H1 (cell line): ENCODE measurements around the gene SYF2. TPM values are rescaled to one million over a fixed set of nuclear protein-coding genes. Genes with fewer than 3 reads are reported as not detected.

Experiments
- EP300 ChIP-seq, 2 experiments: IDR thresholded peaks; 1 replicate in 1 of 2; 2 replicates in 1 of 2; pipeline ENCODE4 v1.6.1; 2011 to 2012; ENCODE audit warnings: low read depth in 2 of 2, low read length in 2 of 2, mild to moderate bottlenecking in 2 of 2, borderline replicate concordance in 1 of 2, inconsistent platforms in 1 of 2, moderate library complexity in 1 of 2
- NRF1 ChIP-seq: IDR thresholded peaks from 2 replicates; pipeline ENCODE4 v1.6.1; 2011; ENCODE audit warnings: mild to moderate bottlenecking, low read depth, low read length, improper control_type of control experiment
- POLR2AphosphoS5 ChIP-seq: IDR thresholded peaks from 2 replicates; pipeline ENCODE4 v1.6.1; 2011; ENCODE audit warnings: low read depth, low read length
- RAD21 ChIP-seq, 2 experiments: IDR thresholded peaks in 1 of 2; conservative IDR thresholded peaks in 1 of 2; 2 replicates each; pipeline ENCODE4 v1.6.1; 2011; ENCODE audit warnings: low read depth in 2 of 2, low read length in 2 of 2, improper control_type of control experiment in 1 of 2, inconsistent platforms in 1 of 2, mild to moderate bottlenecking in 1 of 2, moderate library complexity in 1 of 2
- SIX5 ChIP-seq: IDR thresholded peaks from 2 replicates; pipeline ENCODE4 v1.6.1; 2011; ENCODE audit warnings: mild to moderate bottlenecking, low read depth, low read length
- polyA plus RNA-seq, 7 experiments: library from polyadenylated mRNA; depleted of rRNA in 3 of 7; stranded (reverse) in 5 of 7; unstranded in 2 of 7; fragments of >200 nt in 5 of 7; fragments of 200-250 nt in 2 of 7; gene quantifications; 1 replicate in 5 of 7; 2 replicates in 1 of 7; 4 replicates in 1 of 7; pipeline versions ENCODE4 v1.2.1 to v1.2.3, GENCODE V29; 2011 to 2013; ENCODE audit warnings: missing spikeins in 2 of 7, mixed read lengths in 2 of 7
- total RNA-seq: library from RNA; stranded (reverse); fragmentation: NEBNext Ultra II Directional; extraction: Animal tissue kit (Norgen Biotek cat#: 25700); gene quantifications from 2 replicates; pipeline ENCODE4 v1.2.1, GENCODE V29; 2021

Gene SYF2
- total and polyA plus RNA-seq, 2 of the 8 experiments (the other 6 are each of a cell fraction or from before 2014, with no cell fraction given) = 7.5 to 33.0 TPM

- no peak for TF ChIP-seq RAD21 (IDR thresholded peaks at IDR 0.05 in 1 of 2, conservative IDR thresholded peaks at IDR 0.05 in 1 of 2; ENCODE audit: low read depth in 2 of 2, low read length in 2 of 2)
- TF ChIP-seq SIX5 = no peak
- TF ChIP-seq NRF1 = no peak
- no peak for TF ChIP-seq POLR2AphosphoS5
- no peak for TF ChIP-seq EP300 (IDR thresholded peaks at IDR 0.05; ENCODE audit: borderline replicate concordance in 1 of 2, low read depth in 2 of 2, low read length in 2 of 2)
These were observed 23.6 kb upstream of the SYF2 start (continued) for GRCh38 chr1:25255706-25256577.
